HepG2 (cell line): Measurements from ENCODE around the gene R3HDM1. TPM values are rescaled to one million over a fixed set of nuclear protein-coding genes. Genes with fewer than 3 reads are reported as not detected.

Experiments used
- ARNTL ChIP-seq: sonication (generic); formaldehyde crosslinking; IDR thresholded peaks from 2 replicates; pipeline ENCODE4 v1.4.0; 2020; ENCODE audit warnings: mild to moderate bottlenecking, missing genetic modification reagents
- CC2D1A ChIP-seq: sonication (generic); formaldehyde crosslinking; IDR thresholded peaks from 2 replicates; pipeline ENCODE4 v1.8.1; 2023; ENCODE audit warnings: mild to moderate bottlenecking, missing genetic modification reagents
- GATAD1 ChIP-seq: IDR thresholded peaks from 2 replicates; pipeline ENCODE4 v1.6.1; 2016; ENCODE audit warnings: missing genetic modification reagents, missing compliant biosample characterization
- HNRNPK ChIP-seq: fragments of 200-400 bp; formaldehyde crosslinking; IDR thresholded peaks from 2 replicates; pipeline ENCODE4 v1.6.1; 2018; ENCODE audit warnings: low read length, low read depth, moderate library complexity, mild to moderate bottlenecking; ENCODE audit not compliant: poor library complexity, severe bottlenecking
- PHF20 ChIP-seq: sonication (generic); formaldehyde crosslinking; IDR thresholded peaks from 2 replicates; pipeline ENCODE4 v1.5.0; 2020; ENCODE audit warnings: mild to moderate bottlenecking, missing genetic modification reagents
- PRMT3 ChIP-seq: sonication (generic); formaldehyde crosslinking; IDR thresholded peaks from 2 replicates; pipeline ENCODE4 v1.8.1; 2022; ENCODE audit warnings: low read depth, mild to moderate bottlenecking, moderate library complexity, missing genetic modification reagents, borderline replicate concordance
- PTBP1 ChIP-seq: fragments of 200-400 bp; formaldehyde crosslinking; IDR thresholded peaks from 2 replicates; pipeline ENCODE4 v1.6.1; 2018; ENCODE audit warnings: low read length, low read depth; ENCODE audit not compliant: poor library complexity, severe bottlenecking
- TOE1 ChIP-seq: sonication (generic); formaldehyde crosslinking; IDR thresholded peaks from 2 replicates; pipeline ENCODE4 v1.4.0; 2020; ENCODE audit warnings: mild to moderate bottlenecking, missing genetic modification reagents
- ZEB1 ChIP-seq: IDR thresholded peaks from 2 replicates; pipeline ENCODE4 v1.6.1; 2012; ENCODE audit warnings: mild to moderate bottlenecking, low read depth, inconsistent platforms; ENCODE audit not compliant: insufficient replicate concordance
- ZNF17 ChIP-seq: sonication (generic); formaldehyde crosslinking; IDR thresholded peaks from 2 replicates; pipeline ENCODE4 v1.5.0; 2020; ENCODE audit warnings: mild to moderate bottlenecking, missing genetic modification reagents
- ZNF343 ChIP-seq: sonication (generic); formaldehyde crosslinking; IDR thresholded peaks from 2 replicates; pipeline ENCODE4 v1.4.0; 2020; ENCODE audit warnings: mild to moderate bottlenecking, missing genetic modification reagents
- ZNF367 ChIP-seq: sonication (generic); formaldehyde crosslinking; IDR thresholded peaks from 2 replicates; pipeline ENCODE4 v1.4.0; 2020; ENCODE audit warnings: missing genetic modification reagents, borderline replicate concordance
- ZNF672 ChIP-seq: sonication (generic); formaldehyde crosslinking; IDR thresholded peaks from 2 replicates; pipeline ENCODE4 v1.8.1; 2022; ENCODE audit warnings: missing genetic modification reagents
- polyA plus RNA-seq, 8 experiments: library from polyadenylated mRNA; depleted of rRNA in 3 of 8; stranded (reverse) in 7 of 8; unstranded in 1 of 8; fragments of >200 nt; fragmentation: Illumina TruSeq in 4 of 8; extraction: Trizol in 4 of 8; gene quantifications; 2 replicates each; pipeline versions ENCODE4 v1.2.1 to v1.2.3, GENCODE V29; 2011 to 2016; ENCODE audit warnings: low read depth in 4 of 8, missing spikeins in 1 of 8, mixed read lengths in 1 of 8; ENCODE audit not compliant: insufficient read depth in 1 of 8
- total RNA-seq, 5 experiments: library from RNA; depleted of rRNA; stranded (reverse); fragments of >200 nt; fragmentation: Illumina TruSeq; extraction: Trizol; gene quantifications; 2 replicates each; pipeline ENCODE4 v1.2.3, GENCODE V29; 2016; ENCODE audit warnings: low read depth in 1 of 5
- TF ChIP-seq, protein P1 (sequence below): sonication (generic); formaldehyde crosslinking; IDR thresholded peaks from 2 replicates; pipeline ENCODE4 v1.9.0; 2021; ENCODE audit warnings: missing genetic modification reagents, borderline replicate concordance
- TF ChIP-seq, protein P2 (sequence below): sonication (generic); formaldehyde crosslinking; IDR thresholded peaks from 2 replicates; pipeline ENCODE4 v1.4.0; 2020; ENCODE audit warnings: mild to moderate bottlenecking, missing genetic modification reagents, borderline replicate concordance
- TF ChIP-seq, protein P3 (sequence below): sonication (generic); formaldehyde crosslinking; conservative IDR thresholded peaks from 2 replicates; pipeline ENCODE4 v1.4.0; 2020; ENCODE audit warnings: missing genetic modification reagents
- TF ChIP-seq, protein P4 (sequence below): sonication (generic); formaldehyde crosslinking; IDR thresholded peaks from 2 replicates; pipeline ENCODE4 v1.4.0; 2020; ENCODE audit warnings: mild to moderate bottlenecking, missing genetic modification reagents, borderline replicate concordance
- TF ChIP-seq, protein P5 (sequence below): sonication (generic); formaldehyde crosslinking; conservative IDR thresholded peaks from 2 replicates; pipeline ENCODE4 v1.4.0; 2020; ENCODE audit warnings: missing genetic modification reagents

The R3HDM1 gene
- total and polyA plus RNA-seq, 2 of the 13 experiments (the other 11 are each of a cell fraction or from before 2014, with no cell fraction given) = 15.7 to 54.3 TPM

DNA sequence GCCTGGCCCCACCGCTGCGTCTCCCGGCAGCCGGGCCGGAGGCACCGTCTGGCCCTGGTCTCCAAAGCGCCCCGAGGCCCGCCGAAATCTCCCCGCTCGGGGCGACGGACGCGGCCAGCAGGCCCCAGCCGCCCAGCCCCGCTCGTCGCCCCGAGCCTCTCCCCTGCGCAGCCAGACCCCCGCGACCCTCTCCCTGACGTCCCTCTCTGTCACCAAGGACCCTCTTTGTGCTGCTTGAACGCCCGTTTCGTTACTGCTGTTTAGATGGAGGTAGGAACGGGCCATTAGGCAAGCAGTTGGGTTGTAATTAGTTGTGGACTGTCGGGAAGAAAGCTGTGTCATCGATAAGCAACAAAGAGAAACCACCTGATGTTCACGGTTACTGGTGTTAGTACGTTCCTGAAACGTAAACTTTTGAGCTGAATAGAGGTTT lies 211.1 kb downstream of the R3HDM1 start (continued):
- TF ChIP-seq, protein P1, sequence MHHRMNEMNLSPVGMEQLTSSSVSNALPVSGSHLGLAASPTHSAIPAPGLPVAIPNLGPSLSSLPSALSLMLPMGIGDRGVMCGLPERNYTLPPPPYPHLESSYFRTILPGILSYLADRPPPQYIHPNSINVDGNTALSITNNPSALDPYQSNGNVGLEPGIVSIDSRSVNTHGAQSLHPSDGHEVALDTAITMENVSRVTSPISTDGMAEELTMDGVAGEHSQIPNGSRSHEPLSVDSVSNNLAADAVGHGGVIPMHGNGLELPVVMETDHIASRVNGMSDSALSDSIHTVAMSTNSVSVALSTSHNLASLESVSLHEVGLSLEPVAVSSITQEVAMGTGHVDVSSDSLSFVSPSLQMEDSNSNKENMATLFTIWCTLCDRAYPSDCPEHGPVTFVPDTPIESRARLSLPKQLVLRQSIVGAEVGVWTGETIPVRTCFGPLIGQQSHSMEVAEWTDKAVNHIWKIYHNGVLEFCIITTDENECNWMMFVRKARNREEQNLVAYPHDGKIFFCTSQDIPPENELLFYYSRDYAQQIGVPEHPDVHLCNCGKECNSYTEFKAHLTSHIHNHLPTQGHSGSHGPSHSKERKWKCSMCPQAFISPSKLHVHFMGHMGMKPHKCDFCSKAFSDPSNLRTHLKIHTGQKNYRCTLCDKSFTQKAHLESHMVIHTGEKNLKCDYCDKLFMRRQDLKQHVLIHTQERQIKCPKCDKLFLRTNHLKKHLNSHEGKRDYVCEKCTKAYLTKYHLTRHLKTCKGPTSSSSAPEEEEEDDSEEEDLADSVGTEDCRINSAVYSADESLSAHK (CRISPR knock-in tag) = no peak
- TF ChIP-seq PTBP1 (no peak), GATAD1 (no peak), ZNF672 (no peak), ZNF343 (no peak), HNRNPK (peak; percentile 57), CC2D1A (CRISPR knock-in tag) (peak; percentile 50; the same call in 1 of the 2 replicates), TOE1 (CRISPR knock-in tag) (no peak), ZEB1 (peak; percentile 19), ARNTL (CRISPR knock-in tag) (no peak), PRMT3 (CRISPR knock-in tag) (no peak), ZNF367 (CRISPR knock-in tag) (no peak), ZNF17 (no peak), PHF20 (no peak)
- TF ChIP-seq, protein P2, sequence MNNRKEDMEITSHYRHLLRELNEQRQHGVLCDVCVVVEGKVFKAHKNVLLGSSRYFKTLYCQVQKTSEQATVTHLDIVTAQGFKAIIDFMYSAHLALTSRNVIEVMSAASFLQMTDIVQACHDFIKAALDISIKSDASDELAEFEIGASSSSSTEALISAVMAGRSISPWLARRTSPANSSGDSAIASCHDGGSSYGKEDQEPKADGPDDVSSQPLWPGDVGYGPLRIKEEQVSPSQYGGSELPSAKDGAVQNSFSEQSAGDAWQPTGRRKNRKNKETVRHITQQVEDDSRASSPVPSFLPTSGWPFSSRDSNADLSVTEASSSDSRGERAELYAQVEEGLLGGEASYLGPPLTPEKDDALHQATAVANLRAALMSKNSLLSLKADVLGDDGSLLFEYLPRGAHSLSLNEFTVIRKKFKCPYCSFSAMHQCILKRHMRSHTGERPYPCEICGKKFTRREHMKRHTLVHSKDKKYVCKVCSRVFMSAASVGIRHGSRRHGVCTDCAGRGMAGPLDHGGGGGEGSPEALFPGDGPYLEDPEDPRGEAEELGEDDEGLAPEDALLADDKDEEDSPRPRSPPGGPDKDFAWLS (CRISPR knock-in tag) = no peak
- TF ChIP-seq, protein P3, sequence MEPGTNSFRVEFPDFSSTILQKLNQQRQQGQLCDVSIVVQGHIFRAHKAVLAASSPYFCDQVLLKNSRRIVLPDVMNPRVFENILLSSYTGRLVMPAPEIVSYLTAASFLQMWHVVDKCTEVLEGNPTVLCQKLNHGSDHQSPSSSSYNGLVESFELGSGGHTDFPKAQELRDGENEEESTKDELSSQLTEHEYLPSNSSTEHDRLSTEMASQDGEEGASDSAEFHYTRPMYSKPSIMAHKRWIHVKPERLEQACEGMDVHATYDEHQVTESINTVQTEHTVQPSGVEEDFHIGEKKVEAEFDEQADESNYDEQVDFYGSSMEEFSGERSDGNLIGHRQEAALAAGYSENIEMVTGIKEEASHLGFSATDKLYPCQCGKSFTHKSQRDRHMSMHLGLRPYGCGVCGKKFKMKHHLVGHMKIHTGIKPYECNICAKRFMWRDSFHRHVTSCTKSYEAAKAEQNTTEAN (CRISPR knock-in tag) = 0 out of 2 replicates have a peak, but pooled peaks have one; percentile 10
- TF ChIP-seq, protein P4, sequence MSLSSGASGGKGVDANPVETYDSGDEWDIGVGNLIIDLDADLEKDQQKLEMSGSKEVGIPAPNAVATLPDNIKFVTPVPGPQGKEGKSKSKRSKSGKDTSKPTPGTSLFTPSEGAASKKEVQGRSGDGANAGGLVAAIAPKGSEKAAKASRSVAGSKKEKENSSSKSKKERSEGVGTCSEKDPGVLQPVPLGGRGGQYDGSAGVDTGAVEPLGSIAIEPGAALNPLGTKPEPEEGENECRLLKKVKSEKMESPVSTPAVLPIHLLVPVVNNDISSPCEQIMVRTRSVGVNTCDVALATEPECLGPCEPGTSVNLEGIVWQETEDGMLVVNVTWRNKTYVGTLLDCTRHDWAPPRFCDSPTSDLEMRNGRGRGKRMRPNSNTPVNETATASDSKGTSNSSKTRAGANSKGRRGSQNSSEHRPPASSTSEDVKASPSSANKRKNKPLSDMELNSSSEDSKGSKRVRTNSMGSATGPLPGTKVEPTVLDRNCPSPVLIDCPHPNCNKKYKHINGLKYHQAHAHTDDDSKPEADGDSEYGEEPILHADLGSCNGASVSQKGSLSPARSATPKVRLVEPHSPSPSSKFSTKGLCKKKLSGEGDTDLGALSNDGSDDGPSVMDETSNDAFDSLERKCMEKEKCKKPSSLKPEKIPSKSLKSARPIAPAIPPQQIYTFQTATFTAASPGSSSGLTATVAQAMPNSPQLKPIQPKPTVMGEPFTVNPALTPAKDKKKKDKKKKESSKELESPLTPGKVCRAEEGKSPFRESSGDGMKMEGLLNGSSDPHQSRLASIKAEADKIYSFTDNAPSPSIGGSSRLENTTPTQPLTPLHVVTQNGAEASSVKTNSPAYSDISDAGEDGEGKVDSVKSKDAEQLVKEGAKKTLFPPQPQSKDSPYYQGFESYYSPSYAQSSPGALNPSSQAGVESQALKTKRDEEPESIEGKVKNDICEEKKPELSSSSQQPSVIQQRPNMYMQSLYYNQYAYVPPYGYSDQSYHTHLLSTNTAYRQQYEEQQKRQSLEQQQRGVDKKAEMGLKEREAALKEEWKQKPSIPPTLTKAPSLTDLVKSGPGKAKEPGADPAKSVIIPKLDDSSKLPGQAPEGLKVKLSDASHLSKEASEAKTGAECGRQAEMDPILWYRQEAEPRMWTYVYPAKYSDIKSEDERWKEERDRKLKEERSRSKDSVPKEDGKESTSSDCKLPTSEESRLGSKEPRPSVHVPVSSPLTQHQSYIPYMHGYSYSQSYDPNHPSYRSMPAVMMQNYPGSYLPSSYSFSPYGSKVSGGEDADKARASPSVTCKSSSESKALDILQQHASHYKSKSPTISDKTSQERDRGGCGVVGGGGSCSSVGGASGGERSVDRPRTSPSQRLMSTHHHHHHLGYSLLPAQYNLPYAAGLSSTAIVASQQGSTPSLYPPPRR (CRISPR knock-in tag) = 0 out of 2 replicates have a peak, but pooled peaks have one; percentile 21
- TF ChIP-seq, protein P5, sequence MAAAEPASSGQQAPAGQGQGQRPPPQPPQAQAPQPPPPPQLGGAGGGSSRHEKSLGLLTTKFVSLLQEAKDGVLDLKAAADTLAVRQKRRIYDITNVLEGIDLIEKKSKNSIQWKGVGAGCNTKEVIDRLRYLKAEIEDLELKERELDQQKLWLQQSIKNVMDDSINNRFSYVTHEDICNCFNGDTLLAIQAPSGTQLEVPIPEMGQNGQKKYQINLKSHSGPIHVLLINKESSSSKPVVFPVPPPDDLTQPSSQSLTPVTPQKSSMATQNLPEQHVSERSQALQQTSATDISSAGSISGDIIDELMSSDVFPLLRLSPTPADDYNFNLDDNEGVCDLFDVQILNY = no peak
